Kidney epithelial cell (primary cell): ENCODE results near the gene TIMM22. TPM values are rescaled to one million over a fixed set of nuclear protein-coding genes. Genes with fewer than 3 reads are reported as not detected.

ENCODE experiments used
- DNase-seq: peaks from one replicate; pipeline ENCODE4 v3.0.0-alpha.2; 2010; ENCODE audit warnings: low read depth
- H3K27me3 ChIP-seq: 2 replicates; pipeline ENCODE4 v1.6.0; 2011; ENCODE audit warnings: low read length; ENCODE audit not compliant: control insufficient read depth, insufficient read depth
- H3K36me3 ChIP-seq: 2 replicates; pipeline ENCODE4 v1.5.1; 2011; ENCODE audit warnings: low read length; ENCODE audit not compliant: control insufficient read depth, insufficient read depth
- H3K4me3 ChIP-seq: 2 replicates; pipeline ENCODE4 v1.5.1; 2011; ENCODE audit warnings: low read depth, mild to moderate bottlenecking, control low read depth, low read length
- CTCF ChIP-seq: IDR thresholded peaks from 2 replicates; pipeline ENCODE4 v1.5.1; 2011; ENCODE audit warnings: mild to moderate bottlenecking, moderate library complexity, low read length, control low read depth, inconsistent platforms; ENCODE audit not compliant: insufficient read depth, poor library complexity, severe bottlenecking
- total RNA-seq: library from RNA; depleted of rRNA; stranded (reverse); fragments of >200 nt; gene quantifications from 2 replicates; pipeline ENCODE4 v1.2.3, GENCODE V29; 2015

Gene TIMM22
- total RNA-seq, 1 donor from 2014 or later, result 17.9 TPM

- DNase-seq, result no peak
- Histone ChIP-seq H3K4me3 (no peak overlapping the region), H3K27me3 (no peaks in the 10 kb centered on the region), H3K36me3 (no peaks in the 10 kb centered on the region)
- TF ChIP-seq CTCF, result no peak
These were observed 34.8 kb upstream of the TIMM22 start for GRCh38 chr17:962166-962565.

GRCh38 chr17:962670-963069, 34.3 kb upstream of the TIMM22 start:
- Histone ChIP-seq H3K36me3 (no peaks in the 10 kb centered on the region), H3K4me3 (no peak overlapping the region), H3K27me3 (no peaks in the 10 kb centered on the region)
- no peak for DNase-seq
- no peak for TF ChIP-seq CTCF

GRCh38 chr17:964876-965275, 32.1 kb upstream of the TIMM22 start:
- no peaks in the 10 kb centered on the region for H3K36me3 ChIP-seq
- H3K27me3 ChIP-seq, result no peaks in the 10 kb centered on the region
- TF ChIP-seq CTCF, result no peak
- no peak overlapping the region for H3K4me3 ChIP-seq
- no peak for DNase-seq

- no peak for TF ChIP-seq CTCF
- DNase-seq, result no peak
- H3K4me3 ChIP-seq, result no peak overlapping the region
- no peaks in the 10 kb centered on the region for H3K36me3 ChIP-seq
- H3K27me3 ChIP-seq, result no peaks in the 10 kb centered on the region
These were observed 31.5 kb upstream of the TIMM22 start for GRCh38 chr17:965311-965989.

- Histone ChIP-seq H3K36me3 (no peaks in the 10 kb centered on the region), H3K27me3 (no peaks in the 10 kb centered on the region), H3K4me3 (no peak overlapping the region)
- DNase-seq, result no peak
- TF ChIP-seq CTCF, result no peak
These were observed 29.8 kb upstream of the TIMM22 start for GRCh38 chr17:967122-967521.

- no peak overlapping the region for H3K4me3 ChIP-seq
These were observed 27.9 kb upstream of the TIMM22 start for GRCh38 chr17:968812-969730.

More at GRCh38 chr17:968812-969730, 27.9 kb upstream of the TIMM22 start:
- TF ChIP-seq CTCF, result no peak
- Histone ChIP-seq H3K27me3 (no peaks in the 10 kb centered on the region), H3K36me3 (no peaks in the 10 kb centered on the region)
- no peak for DNase-seq
